Measurements from ENCODE around the gene SETBP1.

Gene SETBP1

GRCh38 chr18:44765456-44765855, 84.8 kb downstream of the SETBP1 start:
- no peak for DNase-seq

GRCh38 chr18:44766450-44766849, 85.8 kb downstream of the SETBP1 start:
- DNase-seq: no peak

- no peak for DNase-seq
Observed at GRCh38 chr18:44767807-44768206, 87.1 kb downstream of the SETBP1 start.

GRCh38 chr18:44770641-44771040, 90.0 kb downstream of the SETBP1 start:
- no peak for DNase-seq

GRCh38 chr18:44771572-44771955, 90.9 kb downstream of the SETBP1 start:
- DNase-seq: no peak

- no peak for DNase-seq
Observed at GRCh38 chr18:44771956-44772917, 91.5 kb downstream of the SETBP1 start.

GRCh38 chr18:44773640-44774155, 93.0 kb downstream of the SETBP1 start:
- no peak for DNase-seq

GRCh38 chr18:44774191-44774590, 93.5 kb downstream of the SETBP1 start:
- no peak for DNase-seq

GRCh38 chr18:44777457-44778192, 96.9 kb downstream of the SETBP1 start:
- DNase-seq: no peak

- DNase-seq: no peak
Observed at GRCh38 chr18:44778788-44779187, 98.1 kb downstream of the SETBP1 start.

- no peak for DNase-seq
Observed at GRCh38 chr18:44779753-44780292, 99.1 kb downstream of the SETBP1 start.

- no peak for DNase-seq
Observed at GRCh38 chr18:44781886-44782285, 101.2 kb downstream of the SETBP1 start.

GRCh38 chr18:44782617-44783016, 101.9 kb downstream of the SETBP1 start:
- no peak for DNase-seq

- DNase-seq: no peak
Observed at GRCh38 chr18:44783371-44783770, 102.7 kb downstream of the SETBP1 start.

- no peak for DNase-seq
Observed at GRCh38 chr18:44786257-44786656, 105.6 kb downstream of the SETBP1 start.

GRCh38 chr18:44786688-44787087, 106.0 kb downstream of the SETBP1 start:
- DNase-seq: no peak

- DNase-seq: no peak
Observed at GRCh38 chr18:44788334-44788733, 107.6 kb downstream of the SETBP1 start.

GRCh38 chr18:44789710-44790109, 109.0 kb downstream of the SETBP1 start:
- no peak for DNase-seq

- no peak for DNase-seq
Observed at GRCh38 chr18:44790860-44791259, 110.2 kb downstream of the SETBP1 start.

- no peak for DNase-seq
Observed at GRCh38 chr18:44791520-44791919, 110.8 kb downstream of the SETBP1 start.

GRCh38 chr18:44792456-44793061, 111.9 kb downstream of the SETBP1 start:
- DNase-seq: no peak

GRCh38 chr18:44793194-44793593, 112.5 kb downstream of the SETBP1 start:
- DNase-seq: no peak

- DNase-seq: no peak
Observed at GRCh38 chr18:44793685-44794084, 113.0 kb downstream of the SETBP1 start.

Data from NCI-H2029 treated with DMSO at 0.1 percent for 48 hours (cell line).